Muscle of back (tissue), 11 donors: ENCODE measurements around the gene CFAP20DC. TPM values are rescaled to one million over a fixed set of nuclear protein-coding genes. Genes with fewer than 3 reads are reported as not detected.
"Not testable (repeated sequence)": the region's sequence is repeated elsewhere in the genome, so short reads cannot be mapped to it uniquely, and the experiment has no call there.

Experiments used
- DNase-seq, 3 donors: peaks; one replicate each; pipeline versions ENCODE4 v3.0.0 to v3.0.0-alpha.2; 2013
- polyA plus RNA-seq, 10 donors: library from polyadenylated mRNA; unstranded; fragments of 120-200 nt; gene quantifications; one replicate each; pipeline ENCODE4 v1.2.1, GENCODE V29; 2013; ENCODE audit not compliant: insufficient read length in 10 of 10

CFAP20DC gene
- polyA plus RNA-seq, 10 donors, result 0.88 to 2.4 (median 1.7) TPM

- not testable (repeated sequence) for DNase-seq
Observed at GRCh38 chr3:58695284-58695683, 354.5 kb downstream of the CFAP20DC start.

DNA sequence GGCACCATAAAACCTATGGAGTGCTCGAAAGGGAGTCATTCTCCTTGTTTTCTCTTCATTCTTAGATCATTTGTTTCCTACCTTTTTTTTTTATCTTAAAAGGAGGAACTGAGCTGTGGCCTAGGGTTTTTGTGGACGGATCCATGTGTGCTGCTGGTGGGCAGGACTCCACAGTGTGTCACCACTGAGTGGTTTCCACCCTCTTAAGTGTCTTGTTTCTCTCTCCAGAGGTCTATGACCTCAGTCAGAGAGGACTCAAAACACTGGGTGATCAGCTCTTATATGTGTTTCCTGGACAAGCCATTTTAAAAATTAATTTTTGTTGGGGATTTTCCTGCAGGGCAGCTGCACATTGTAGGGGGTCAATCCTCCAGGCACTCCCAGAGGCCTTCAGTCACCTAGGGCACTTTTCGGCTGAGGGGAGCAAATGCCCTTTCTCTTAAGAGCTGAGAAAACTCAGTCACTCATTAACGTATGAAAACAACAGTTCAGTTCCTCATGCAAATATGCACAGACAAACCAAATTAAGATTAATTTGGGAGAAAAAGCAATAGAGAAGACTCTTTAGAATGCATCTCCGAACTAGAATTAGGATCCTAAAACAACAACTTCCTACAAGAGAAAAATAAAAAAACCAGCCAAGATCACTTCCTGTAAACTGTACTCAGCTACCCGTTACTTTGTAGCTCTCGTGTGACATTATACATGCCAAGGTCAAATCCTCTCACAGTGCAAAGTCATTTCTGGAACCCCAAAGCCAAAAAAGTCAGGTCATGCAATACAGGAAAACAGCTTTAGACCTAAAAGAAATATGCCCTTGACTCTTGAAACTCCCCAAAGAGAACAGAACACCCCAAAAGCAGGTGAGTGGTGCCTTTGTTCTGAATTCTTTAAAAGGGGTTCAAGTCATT, 355.6 kb downstream of the CFAP20DC start:
- no peak for DNase-seq

DNA sequence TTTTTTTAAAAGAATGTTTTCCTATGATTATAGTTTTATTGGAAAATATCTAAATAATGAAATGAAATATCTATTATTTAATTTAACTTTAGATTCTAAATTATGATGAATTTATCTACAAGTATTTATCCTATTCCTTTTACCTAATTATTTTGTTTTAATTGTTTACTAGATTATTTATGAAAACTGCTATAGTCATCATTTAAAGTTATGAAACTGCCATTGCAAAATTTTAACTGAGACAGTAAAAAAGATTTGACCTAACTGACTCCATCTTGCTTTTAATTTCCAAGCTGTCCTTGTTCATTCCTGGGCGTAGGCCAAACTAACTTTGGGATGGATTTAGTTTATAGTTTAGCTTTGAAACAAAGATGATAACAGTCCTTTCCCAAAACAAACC, 357.3 kb downstream of the CFAP20DC start:
- DNase-seq, result no peak
